Measurements from ENCODE around the gene NRTN. TPM values are rescaled to one million over a fixed set of nuclear protein-coding genes. Genes with fewer than 3 reads are reported as not detected.

NRTN gene
- total and polyA plus RNA-seq, 2 of the 13 experiments (the other 11 are each of a cell fraction or from before 2014, with no cell fraction given): 4.1 to 5.3 TPM

DNA sequence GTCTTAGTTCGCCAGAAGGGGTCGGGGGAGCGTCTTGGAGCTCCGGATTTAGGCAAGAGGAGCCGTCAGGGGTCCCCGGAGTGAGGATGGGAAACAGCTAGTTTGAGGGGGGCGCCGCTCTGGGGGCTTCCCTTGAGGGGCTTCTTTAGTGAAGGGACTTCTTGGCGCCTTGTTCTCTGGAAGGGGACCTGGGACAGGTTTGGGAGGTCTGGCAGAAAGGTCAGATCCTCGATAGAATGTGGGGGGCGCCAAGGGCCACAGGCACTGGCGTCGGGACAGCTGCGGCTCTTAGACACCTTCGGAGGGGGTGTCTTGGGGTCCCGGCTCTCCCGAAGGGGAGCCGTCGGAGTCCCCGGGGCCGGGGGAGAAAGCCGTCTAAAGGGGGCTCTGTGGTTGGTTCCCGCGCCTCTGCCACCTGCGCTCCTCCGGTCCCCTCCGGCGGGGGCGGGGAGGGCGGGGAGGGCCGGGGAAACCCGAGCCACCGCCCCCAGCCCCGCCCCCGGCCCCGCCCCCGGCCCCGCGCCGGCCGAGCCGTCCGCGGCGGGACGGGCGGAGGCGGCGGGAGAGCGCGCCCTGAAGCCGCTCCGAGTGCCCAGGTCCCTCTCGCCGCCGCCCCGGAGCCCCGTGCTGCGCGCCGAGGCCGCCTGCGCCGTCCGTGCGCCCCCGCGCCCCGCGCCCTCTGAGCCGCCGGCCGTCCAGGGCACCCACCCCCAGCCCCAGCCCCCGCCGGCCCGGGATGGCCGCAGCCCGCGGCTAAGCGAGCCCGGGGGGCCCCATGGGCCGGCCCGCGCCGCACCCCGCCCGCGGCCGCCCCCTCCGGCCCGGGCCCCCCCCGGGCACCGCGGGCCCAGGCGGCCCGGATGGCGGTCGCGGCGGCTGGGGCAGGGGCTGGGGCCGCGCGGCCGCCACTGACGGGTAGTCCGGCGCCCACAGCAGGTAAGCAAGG, at the start of gene NRTN (continued):
- TF ChIP-seq, protein P1, sequence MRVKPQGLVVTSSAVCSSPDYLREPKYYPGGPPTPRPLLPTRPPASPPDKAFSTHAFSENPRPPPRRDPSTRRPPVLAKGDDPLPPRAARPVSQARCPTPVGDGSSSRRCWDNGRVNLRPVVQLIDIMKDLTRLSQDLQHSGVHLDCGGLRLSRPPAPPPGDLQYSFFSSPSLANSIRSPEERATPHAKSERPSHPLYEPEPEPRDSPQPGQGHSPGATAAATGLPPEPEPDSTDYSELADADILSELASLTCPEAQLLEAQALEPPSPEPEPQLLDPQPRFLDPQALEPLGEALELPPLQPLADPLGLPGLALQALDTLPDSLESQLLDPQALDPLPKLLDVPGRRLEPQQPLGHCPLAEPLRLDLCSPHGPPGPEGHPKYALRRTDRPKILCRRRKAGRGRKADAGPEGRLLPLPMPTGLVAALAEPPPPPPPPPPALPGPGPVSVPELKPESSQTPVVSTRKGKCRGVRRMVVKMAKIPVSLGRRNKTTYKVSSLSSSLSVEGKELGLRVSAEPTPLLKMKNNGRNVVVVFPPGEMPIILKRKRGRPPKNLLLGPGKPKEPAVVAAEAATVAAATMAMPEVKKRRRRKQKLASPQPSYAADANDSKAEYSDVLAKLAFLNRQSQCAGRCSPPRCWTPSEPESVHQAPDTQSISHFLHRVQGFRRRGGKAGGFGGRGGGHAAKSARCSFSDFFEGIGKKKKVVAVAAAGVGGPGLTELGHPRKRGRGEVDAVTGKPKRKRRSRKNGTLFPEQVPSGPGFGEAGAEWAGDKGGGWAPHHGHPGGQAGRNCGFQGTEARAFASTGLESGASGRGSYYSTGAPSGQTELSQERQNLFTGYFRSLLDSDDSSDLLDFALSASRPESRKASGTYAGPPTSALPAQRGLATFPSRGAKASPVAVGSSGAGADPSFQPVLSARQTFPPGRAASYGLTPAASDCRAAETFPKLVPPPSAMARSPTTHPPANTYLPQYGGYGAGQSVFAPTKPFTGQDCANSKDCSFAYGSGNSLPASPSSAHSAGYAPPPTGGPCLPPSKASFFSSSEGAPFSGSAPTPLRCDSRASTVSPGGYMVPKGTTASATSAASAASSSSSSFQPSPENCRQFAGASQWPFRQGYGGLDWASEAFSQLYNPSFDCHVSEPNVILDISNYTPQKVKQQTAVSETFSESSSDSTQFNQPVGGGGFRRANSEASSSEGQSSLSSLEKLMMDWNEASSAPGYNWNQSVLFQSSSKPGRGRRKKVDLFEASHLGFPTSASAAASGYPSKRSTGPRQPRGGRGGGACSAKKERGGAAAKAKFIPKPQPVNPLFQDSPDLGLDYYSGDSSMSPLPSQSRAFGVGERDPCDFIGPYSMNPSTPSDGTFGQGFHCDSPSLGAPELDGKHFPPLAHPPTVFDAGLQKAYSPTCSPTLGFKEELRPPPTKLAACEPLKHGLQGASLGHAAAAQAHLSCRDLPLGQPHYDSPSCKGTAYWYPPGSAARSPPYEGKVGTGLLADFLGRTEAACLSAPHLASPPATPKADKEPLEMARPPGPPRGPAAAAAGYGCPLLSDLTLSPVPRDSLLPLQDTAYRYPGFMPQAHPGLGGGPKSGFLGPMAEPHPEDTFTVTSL (CRISPR knock-in tag; IDR thresholded peaks at IDR 0.05; ENCODE audit: borderline replicate concordance): no peak
- TF ChIP-seq ZNF264 (CRISPR knock-in tag; IDR thresholded peaks at IDR 0.05) (no peak), ZBTB20 (CRISPR knock-in tag; IDR thresholded peaks at IDR 0.05; ENCODE audit: borderline replicate concordance, low read depth) (0 out of 2 replicates have a peak, but pooled peaks have one; percentile 3), RBFOX2 (IDR thresholded peaks at IDR 0.05; ENCODE audit: low read depth, low read length) (0 out of 2 replicates have a peak, but pooled peaks have one; percentile 5), ZNF724P (CRISPR knock-in tag; IDR thresholded peaks at IDR 0.05; ENCODE audit: borderline replicate concordance) (no peak), GFI1 (CRISPR knock-in tag; IDR thresholded peaks at IDR 0.05; ENCODE audit: borderline replicate concordance) (no peak), JUN (CRISPR knock-in tag; IDR thresholded peaks at IDR 0.05) (no peak), ZNF777 (CRISPR knock-in tag; IDR thresholded peaks at IDR 0.05) (peak; percentile 7; the same call in 1 of the 2 replicates), ZSCAN20 (CRISPR knock-in tag; IDR thresholded peaks at IDR 0.05; ENCODE audit: borderline replicate concordance) (0 out of 2 replicates have a peak, but pooled peaks have one; percentile 17)
